Tibial nerve (tissue), 4 donors: ENCODE results near the gene ZNF692. TPM values are rescaled to one million over a fixed set of nuclear protein-coding genes. Genes with fewer than 3 reads are reported as not detected.

ENCODE experiments used
- DNase-seq, 2 donors: peaks; one replicate each; pipeline ENCODE4 v3.0.0-alpha.2; 2019; ENCODE audit warnings: low spot score in 2 of 2
- H3K27ac ChIP-seq, 4 donors: fragments of 200-600 bp; sonication (generic) in 3 of 4; one replicate each; pipeline ENCODE4 v1.5.1; 2017 to 2019; ENCODE audit warnings: mild to moderate bottlenecking in 1 of 4
- H3K27me3 ChIP-seq, 2 donors: fragments of 200-600 bp; sonication (generic) in 1 of 2; one replicate each; pipeline versions ENCODE4 v1.5.1 to v1.6.0; 2017 to 2019
- H3K36me3 ChIP-seq, 3 donors: fragments of 200-600 bp; sonication (generic); one replicate each; pipeline ENCODE4 v1.5.1; 2018 to 2019
- H3K4me1 ChIP-seq, 4 donors: fragments of 200-600 bp; sonication (generic) in 3 of 4; one replicate each; pipeline ENCODE4 v1.5.1; 2017 to 2019
- H3K4me3 ChIP-seq, 4 donors: fragments of 200-600 bp; sonication (generic) in 3 of 4; one replicate each; pipeline ENCODE4 v1.5.1; 2017 to 2019; ENCODE audit warnings: mild to moderate bottlenecking in 1 of 4, moderate library complexity in 1 of 4
- H3K9me3 ChIP-seq, 4 donors: fragments of 200-600 bp; sonication (generic) in 3 of 4; one replicate each; pipeline ENCODE4 v1.5.1; 2017 to 2019
- CTCF ChIP-seq, 5 experiments: fragments of 200-600 bp in 3 of 5; fragments of 450-650 bp in 2 of 5; sonication (generic) in 3 of 5; IDR thresholded peaks; one replicate each; pipeline ENCODE4 v1.5.1; 2016 to 2019; ENCODE audit warnings: antibody characterized with exemption in 5 of 5, mild to moderate bottlenecking in 3 of 5, moderate library complexity in 2 of 5
- EP300 ChIP-seq, 2 donors: sonication (generic); formaldehyde crosslinking; IDR thresholded peaks; one replicate each; pipeline ENCODE4 v1.6.1; 2017; ENCODE audit warnings: antibody characterized with exemption in 2 of 2, mild to moderate bottlenecking in 1 of 2
- POLR2A ChIP-seq, 2 donors: fragments of 450-650 bp; IDR thresholded peaks; one replicate each; pipeline ENCODE4 v1.6.1; 2017; ENCODE audit warnings: antibody characterized with exemption in 2 of 2, mild to moderate bottlenecking in 2 of 2, moderate library complexity in 2 of 2
- WGBS, 2 donors: methylation state at CpG; one replicate each; pipeline ENCODE4 v1.1.5; 2018; 5-methylcytosine and 5-hydroxymethylcytosine counted together
- total RNA-seq, 4 donors: library from RNA; depleted of rRNA; stranded (reverse); fragments of >200 nt; gene quantifications; one replicate each; pipeline ENCODE4 v1.1.0, GENCODE V29; 2016

The ZNF692 gene
- total RNA-seq, 4 donors from 2014 or later, result 40.8 to 118 (median 68.5) TPM

GRCh38 chr1:248852481-248853405 lies 6.1 kb downstream of the ZNF692 start:
- Histone ChIP-seq H3K9me3 (no peaks in the 10 kb centered on the region), H3K27me3 (no peaks in the 10 kb centered on the region), H3K27ac (no peak overlapping the region), H3K4me3 (no peak overlapping the region), H3K36me3 (peaks cover 0 to 72% (median 18%) of the 10 kb centered on the region in 3 donors), H3K4me1 (peaks cover 0 to 10% (median 7%) of the 10 kb centered on the region in 4 donors)
- 80% methylated on average over 7 of the region's 7 CpGs for WGBS, 2 donors
- DNase-seq, result no peak
- no peak for TF ChIP-seq POLR2A (IDR thresholded peaks at IDR 0.05)
- TF ChIP-seq CTCF (IDR thresholded peaks at IDR 0.05), result no peak
- no peak for TF ChIP-seq EP300 (IDR thresholded peaks at IDR 0.05)

- TF ChIP-seq POLR2A (IDR thresholded peaks at IDR 0.05), result no peak
- no peak for TF ChIP-seq EP300 (IDR thresholded peaks at IDR 0.05)
- no peak for TF ChIP-seq CTCF (IDR thresholded peaks at IDR 0.05)
- 85 to 94% methylated on average over 2 of the region's 2 CpGs for WGBS, 2 donors
- no peaks in the 10 kb centered on the region for H3K9me3 ChIP-seq
- H3K27me3 ChIP-seq, result no peaks in the 10 kb centered on the region
- H3K27ac ChIP-seq, result no peak overlapping the region
- H3K4me1 ChIP-seq, result no peaks in the 10 kb centered on the region
- no peak overlapping the region for H3K4me3 ChIP-seq
- peaks cover 0 to 85% (median 30%) of the 10 kb centered on the region in 3 donors for H3K36me3 ChIP-seq
- no peak for DNase-seq
These were observed 7.5 kb downstream of the ZNF692 start for GRCh38 chr1:248851390-248851789.

- TF ChIP-seq CTCF (IDR thresholded peaks at IDR 0.05), result no peak
- no peak for TF ChIP-seq POLR2A (IDR thresholded peaks at IDR 0.05)
- no peak for TF ChIP-seq EP300 (IDR thresholded peaks at IDR 0.05)
- Histone ChIP-seq H3K27ac (no peak overlapping the region), H3K9me3 (no peaks in the 10 kb centered on the region), H3K36me3 (peaks cover 0 to 89% (median 36%) of the 10 kb centered on the region in 3 donors), H3K4me3 (no peak overlapping the region), H3K4me1 (no peaks in the 10 kb centered on the region), H3K27me3 (no peaks in the 10 kb centered on the region)
- DNase-seq, result no peak
- 77 to 82% methylated on average over 10 of the region's 10 CpGs for WGBS, 2 donors
These were observed 8.2 kb downstream of the ZNF692 start for GRCh38 chr1:248850536-248851251.

GRCh38 chr1:248850124-248850523 lies 8.8 kb downstream of the ZNF692 start:
- Histone ChIP-seq H3K9me3 (no peaks in the 10 kb centered on the region), H3K4me3 (no peak overlapping the region), H3K36me3 (peaks cover 0 to 89% (median 39%) of the 10 kb centered on the region in 3 donors), H3K27ac (no peak overlapping the region), H3K4me1 (no peaks in the 10 kb centered on the region), H3K27me3 (no peaks in the 10 kb centered on the region)
- no peak for DNase-seq
- WGBS, 2 donors, result 88 to 92% methylated on average over 9 of the region's 9 CpGs
- TF ChIP-seq POLR2A (IDR thresholded peaks at IDR 0.05), result no peak
- TF ChIP-seq CTCF (IDR thresholded peaks at IDR 0.05), result no peak
- TF ChIP-seq EP300 (IDR thresholded peaks at IDR 0.05), result no peak

- no peak for DNase-seq
- Histone ChIP-seq H3K9me3 (no peaks in the 10 kb centered on the region), H3K4me1 (no peaks in the 10 kb centered on the region), H3K4me3 (no peak overlapping the region), H3K36me3 (peaks cover 0 to 89% (median 39%) of the 10 kb centered on the region in 3 donors), H3K27me3 (no peaks in the 10 kb centered on the region), H3K27ac (no peak overlapping the region)
- no peak for TF ChIP-seq EP300 (IDR thresholded peaks at IDR 0.05)
- WGBS, 2 donors, result 88 to 90% methylated on average over 3 of the region's 3 CpGs
These were observed 9.2 kb downstream of the ZNF692 start for GRCh38 chr1:248849637-248850036.
